Measurements from ENCODE around the gene PRSS3.
"Not testable (repeated sequence)": the region's sequence is repeated elsewhere in the genome, so short reads cannot be mapped to it uniquely, and the experiment has no call there.

PRSS3 gene

DNA sequence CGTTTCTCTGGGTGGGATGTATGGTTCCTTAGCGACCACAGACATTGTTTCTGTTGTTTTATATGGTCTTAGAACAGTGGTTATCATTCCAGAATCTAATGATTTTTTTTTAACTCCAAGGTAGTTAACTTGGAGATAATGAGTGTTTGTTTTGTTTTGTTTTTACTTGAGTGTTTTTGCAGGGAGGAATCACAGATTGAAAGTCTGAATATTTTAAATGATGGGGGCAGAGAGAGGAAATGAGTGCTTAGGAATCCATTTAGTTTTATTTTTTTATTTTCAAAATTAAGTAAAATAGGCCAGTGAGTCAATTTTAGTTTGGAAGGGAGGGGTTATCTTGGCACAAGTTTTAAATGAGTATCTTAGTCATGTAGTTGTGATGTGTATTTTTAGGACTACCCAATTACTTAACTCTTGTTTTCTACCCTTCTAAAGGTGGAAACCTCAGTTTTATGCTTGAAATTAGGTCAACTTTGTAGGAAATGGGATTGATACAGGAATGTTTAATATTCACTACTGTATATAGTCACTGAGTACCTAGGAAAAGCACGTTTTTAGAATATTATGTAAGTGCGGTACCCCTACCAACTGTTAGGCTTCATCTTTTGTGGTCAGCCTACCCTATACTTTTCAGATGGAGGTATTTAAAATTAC, 23.6 kb downstream of the PRSS3 start:
- no peak for DNase-seq

DNA sequence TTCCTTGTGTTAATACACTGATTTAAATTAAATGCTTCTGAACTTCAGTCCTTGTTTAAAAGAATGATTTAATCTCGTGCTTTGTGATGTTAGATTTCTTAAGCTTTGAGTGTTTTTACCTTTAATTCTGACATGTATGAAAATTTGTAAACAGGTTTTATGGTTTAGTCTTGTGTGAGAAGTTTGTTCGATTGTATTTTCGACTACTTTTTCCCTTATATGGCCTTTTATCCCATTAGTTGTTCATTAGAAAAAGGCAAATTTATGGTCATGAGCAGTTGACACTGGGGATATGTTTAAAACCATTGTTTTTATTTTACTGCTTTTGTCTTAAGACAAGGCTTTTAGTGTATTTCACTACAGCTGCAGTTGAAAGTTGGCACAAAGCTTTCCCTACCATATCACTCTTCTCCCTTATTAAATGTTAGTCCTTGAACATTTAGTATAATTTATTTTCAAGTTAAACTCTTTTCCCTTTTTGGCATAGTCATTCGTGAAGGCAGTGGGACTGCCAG, 24.9 kb downstream of the PRSS3 start:
- DNase-seq: no peak

DNA sequence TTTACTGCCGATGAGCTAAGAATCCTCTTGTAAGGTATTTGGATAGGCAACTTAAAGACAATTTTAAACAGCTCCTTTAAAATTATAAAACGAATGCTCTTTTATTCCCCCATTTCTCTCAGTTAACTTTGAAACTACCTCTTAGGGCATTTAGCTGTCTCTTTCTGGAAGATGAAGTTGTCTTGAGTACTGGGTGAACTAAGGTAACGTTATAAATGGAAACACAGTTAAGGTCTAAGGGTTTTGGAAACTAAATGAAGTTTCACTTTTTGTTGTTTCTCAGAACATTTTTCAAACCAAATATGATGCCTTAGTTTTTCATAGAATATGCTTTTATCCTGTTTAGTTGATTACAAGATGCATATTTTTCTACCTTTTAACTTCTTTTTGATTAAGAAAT, 28.4 kb downstream of the PRSS3 start:
- DNase-seq: no peak

DNA sequence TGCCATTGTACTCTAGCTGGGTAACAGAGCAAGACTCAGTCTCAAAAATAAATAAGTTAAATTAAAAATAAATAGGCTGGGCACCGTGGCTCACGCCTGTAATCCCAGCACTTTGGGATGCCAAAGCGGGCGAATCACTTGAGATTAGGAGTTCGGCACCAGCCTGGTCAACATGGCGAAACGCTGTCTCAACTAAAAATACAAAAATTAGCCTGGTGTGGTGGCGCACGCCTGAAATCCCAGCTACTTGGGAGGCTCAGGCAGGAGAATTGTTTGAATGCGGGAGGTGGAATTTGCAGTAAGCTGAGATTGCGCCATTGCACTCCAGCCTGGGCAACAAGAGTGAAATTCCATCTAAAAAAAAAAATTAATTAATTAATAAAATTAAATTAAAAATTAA, 31.9 kb downstream of the PRSS3 start:
- DNase-seq: not testable (repeated sequence)

DNA sequence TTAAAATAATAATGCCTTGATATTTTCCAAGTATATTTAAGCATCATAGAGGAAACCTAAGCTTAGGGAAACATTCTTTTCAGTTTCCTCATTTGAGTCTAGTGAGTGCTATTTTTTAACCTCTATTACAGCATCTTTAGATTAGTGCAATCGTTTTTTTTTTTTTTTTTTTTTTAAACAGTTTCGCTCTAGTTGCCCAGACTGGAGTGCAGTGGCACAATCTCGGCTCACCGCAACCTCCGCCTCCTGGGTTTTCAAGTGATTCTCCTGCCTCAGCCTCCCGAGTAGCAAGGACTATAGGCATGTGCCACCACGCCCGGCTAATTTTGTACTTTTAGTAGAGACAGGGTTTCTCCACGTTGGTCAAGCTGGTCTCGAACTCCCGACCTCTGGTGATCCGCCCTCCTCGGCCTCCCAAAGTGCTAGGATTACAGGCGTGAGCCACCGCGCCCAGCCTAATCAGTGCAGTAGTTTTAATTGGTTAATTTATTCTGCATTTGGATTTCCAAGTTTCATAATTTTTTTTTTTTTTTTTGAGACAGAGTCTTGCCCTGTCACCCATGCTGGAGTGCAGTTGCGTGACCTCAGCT, 34.4 kb downstream of the PRSS3 start:
- not testable (repeated sequence) for DNase-seq

DNA sequence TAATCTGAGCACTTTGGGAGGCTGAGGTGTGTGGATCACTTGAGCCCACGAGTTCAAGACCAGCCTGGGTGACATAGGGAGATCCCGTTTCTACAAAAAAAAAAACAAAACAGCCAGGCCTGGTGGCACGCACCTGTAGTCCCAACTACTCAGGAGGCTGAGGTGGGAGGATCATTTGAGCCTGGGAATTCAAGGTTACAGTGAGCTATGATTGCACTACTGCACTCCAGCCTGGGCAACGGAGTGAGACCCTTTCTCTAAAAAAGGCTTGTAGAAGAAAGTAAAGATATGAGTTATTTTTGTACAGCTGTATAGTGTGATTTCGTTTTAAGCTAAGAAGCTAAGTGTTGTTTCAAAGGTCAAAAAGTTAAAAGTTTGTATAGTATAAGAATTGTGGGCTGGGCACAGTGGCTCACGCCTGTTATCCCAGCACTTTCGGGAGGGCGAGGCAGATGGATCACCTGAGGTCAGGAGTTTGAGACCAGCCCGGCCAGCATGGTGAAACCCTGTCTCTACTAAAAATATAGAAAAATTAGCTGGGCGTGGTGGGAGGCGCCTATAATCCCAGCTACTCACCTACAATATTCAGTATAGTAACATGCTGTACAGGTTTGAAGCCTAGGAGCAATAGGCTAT, 40.4 kb downstream of the PRSS3 start:
- no peak for DNase-seq

DNA sequence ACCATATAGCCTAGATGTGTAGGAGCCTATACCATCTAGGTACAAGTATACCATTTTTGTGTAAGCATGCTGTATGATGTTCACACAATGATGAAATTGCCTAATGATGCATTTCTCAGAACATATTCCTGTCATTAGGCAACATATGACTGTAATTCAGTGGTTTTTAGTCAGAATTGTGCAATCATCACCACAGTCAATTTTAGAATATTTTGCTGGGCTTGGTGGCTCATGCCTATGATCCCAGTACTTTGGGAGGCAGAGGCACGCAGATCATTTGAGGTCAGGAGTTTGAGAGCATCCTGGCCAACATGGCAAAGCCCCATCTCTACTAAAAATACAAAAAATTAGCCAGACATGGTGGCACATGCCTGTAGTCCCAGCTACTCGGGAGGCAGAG, 40.9 kb downstream of the PRSS3 start:
- DNase-seq: peak; percentile 40

DNA sequence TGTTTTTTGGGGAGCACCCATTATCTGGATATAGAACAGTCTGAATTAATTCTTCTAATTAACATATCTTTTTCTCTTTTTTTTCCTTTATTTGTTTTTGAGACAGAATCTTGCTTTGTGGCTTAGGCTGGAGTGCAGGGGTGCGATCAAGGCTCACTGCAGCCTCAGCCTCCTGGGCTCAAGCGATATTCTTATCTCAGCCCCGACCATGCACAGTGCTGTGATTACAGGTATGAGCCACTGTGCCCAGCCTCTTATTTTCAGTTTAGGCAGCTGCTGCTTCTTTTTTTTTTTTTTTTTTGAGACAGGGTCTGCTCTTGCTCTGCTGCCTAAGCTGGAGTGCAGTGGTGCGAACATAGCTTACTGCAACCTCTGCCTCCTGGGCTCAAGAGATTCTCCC, 41.8 kb downstream of the PRSS3 start:
- no peak for DNase-seq

DNA sequence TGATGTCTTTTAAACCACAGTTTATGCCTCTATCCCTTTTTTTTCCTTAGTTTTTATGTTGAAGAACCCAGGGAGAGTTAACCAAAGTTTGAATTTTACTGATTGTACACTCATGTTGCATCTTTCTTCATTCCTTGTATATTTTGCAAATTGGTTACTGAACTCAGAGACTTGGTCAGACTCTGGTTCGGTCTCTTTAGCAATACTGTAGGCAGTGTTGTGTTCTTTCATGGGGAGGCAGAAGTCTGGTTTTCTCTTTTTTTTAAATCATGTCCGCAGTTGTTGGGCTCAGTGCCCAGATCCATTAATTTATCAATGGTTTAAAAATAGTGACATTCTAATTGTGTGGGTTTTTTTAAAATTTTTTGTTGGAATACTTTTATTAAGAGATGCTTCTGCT, 45.0 kb downstream of the PRSS3 start:
- DNase-seq: no peak

DNA sequence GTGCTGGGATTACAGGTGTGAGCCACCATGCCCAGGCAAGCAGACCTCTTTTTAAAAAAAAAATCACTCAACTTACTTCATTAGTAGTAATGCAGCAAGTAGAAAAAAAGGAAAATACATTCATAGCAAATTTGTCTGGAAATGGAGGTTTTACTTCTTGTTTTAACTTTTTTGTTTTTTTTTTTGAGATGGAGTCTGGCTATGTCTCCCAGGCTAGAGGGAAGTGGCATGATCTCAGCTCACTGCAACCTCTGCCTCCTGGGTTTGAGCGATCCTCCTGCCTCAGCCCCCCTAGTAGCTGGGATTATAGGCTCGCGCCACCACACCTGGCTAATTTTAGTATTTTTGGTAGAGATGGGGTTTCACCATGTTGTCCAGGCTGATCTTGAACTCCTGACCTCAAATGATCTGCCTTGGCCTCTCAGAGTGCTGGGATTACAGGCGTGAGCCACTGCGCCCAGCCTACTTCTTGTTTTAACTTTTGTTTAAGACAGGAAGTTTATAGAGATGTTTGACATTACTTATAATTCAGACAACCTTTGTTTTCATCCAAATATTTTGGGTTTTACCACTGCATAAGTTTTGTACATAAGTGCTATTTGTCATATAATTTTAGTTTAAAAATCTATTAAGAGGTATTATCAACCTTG, 48.1 kb downstream of the PRSS3 start:
- no peak for DNase-seq

DNA sequence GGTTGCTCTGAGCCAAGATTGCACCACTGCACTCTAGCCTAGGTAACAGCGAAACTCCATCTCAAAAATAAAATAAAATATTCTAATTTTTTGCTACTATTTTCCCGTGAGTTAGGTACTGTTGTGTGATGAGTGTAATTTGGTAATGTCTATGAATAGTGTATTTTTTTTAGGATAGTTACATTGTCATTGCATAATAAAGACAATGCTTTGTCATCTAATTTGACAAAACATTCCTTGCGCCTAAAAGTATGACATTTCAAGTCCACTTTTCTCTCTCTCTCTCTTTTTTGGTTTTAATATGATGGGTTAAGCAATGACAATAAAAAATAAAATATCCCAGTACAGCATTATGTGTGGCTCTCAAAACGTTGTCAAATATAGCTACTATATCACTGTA, 50.9 kb downstream of the PRSS3 start:
- DNase-seq: no peak

DNA sequence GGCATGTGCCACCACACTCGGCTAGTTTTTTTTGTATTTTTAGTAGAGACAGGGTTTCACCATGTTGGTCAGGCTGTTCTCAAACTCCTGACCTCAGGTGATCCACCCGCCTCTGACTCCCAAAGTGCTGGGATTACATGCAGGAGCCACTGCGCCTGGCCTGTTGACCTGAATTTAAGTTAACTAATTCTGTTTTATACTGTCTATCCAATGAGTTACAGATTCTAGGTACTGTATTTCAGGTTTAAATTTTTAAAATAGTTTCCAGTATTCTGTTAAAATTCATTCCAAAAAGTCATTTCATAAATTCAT, 52.5 kb downstream of the PRSS3 start:
- not testable (repeated sequence) for DNase-seq

Measured in activated CD4-positive, alpha-beta T cell treated with anti-CD3 and anti-CD28 coated beads for 48 hours (primary cell).